Measurements from ENCODE around the gene PRM1. TPM values are rescaled to one million over a fixed set of nuclear protein-coding genes. Genes with fewer than 3 reads are reported as not detected.

The PRM1 gene
- not detected for total RNA-seq

- no peaks in the 10 kb centered on the region for H3K36me3 Mint-ChIP-seq (ENCODE audit: low read depth)
- DNase-seq, result no peak
- ChIA-PET POLR2A (no interaction called here), CTCF (no interaction called here)
- H3K4me1 Mint-ChIP-seq (ENCODE audit: low read depth), result peaks cover 9% of the 10 kb centered on the region
- H3K4me3 Mint-ChIP-seq, result no peak within 1 kb of the TSS
- no peak for TF ChIP-seq CTCF (IDR thresholded peaks at IDR 0.05)
- no peak within 1 kb of the TSS for H3K27ac Mint-ChIP-seq
- intact Hi-C loops (cut with micrococcal nuclease), result no loop called here
- H3K27me3 Mint-ChIP-seq, result no peaks in the 10 kb centered on the region
- no peak for ATAC-seq
- no peaks in the 10 kb centered on the region for H3K9me3 Mint-ChIP-seq
Observed at GRCh38 chr16:11280616-11281522, at the start of gene PRM1. Gene PRM1, minus strand, starts transcription at chr16:11281330. Its CDS starts 92 bp downstream, at chr16:11281238.

- peak overlapping the region; percentile 52 for H3K27ac Mint-ChIP-seq
- peaks cover 40% of the 10 kb centered on the region for H3K4me1 Mint-ChIP-seq (ENCODE audit: low read depth)
- H3K9me3 Mint-ChIP-seq, result peaks cover 2% of the 10 kb centered on the region
- intact Hi-C loops (cut with micrococcal nuclease), result no loop called here
- no peak for TF ChIP-seq CTCF (IDR thresholded peaks at IDR 0.05)
- CTCF ChIA-PET, result interaction anchor here (1.2 to 1.4 kb wide), 2 partner anchors 24 to 26 kb away, joined by 3 to 5 read pairs; no protein-coding TSS in a partner anchor
- no peak for DNase-seq
- no peak for ATAC-seq
- H3K27me3 Mint-ChIP-seq, result no peaks in the 10 kb centered on the region
- H3K4me3 Mint-ChIP-seq, result no peak overlapping the region
- POLR2A ChIA-PET, result interaction anchor here (1.0 to 1.6 kb wide), 2 partner anchors 33 to 76 kb away, joined by 3 read pairs; no protein-coding TSS in a partner anchor
- no peaks in the 10 kb centered on the region for H3K36me3 Mint-ChIP-seq (ENCODE audit: low read depth)
Observed at GRCh38 chr16:11330526-11331237, 49.6 kb upstream of the PRM1 start.

- Mint-ChIP-seq H3K4me1 (ENCODE audit: low read depth) (peaks cover 48% of the 10 kb centered on the region), H3K36me3 (ENCODE audit: low read depth) (no peaks in the 10 kb centered on the region), H3K27ac (no peak overlapping the region), H3K9me3 (peaks cover 2% of the 10 kb centered on the region), H3K27me3 (no peaks in the 10 kb centered on the region), H3K4me3 (no peak overlapping the region)
- intact Hi-C loops (cut with micrococcal nuclease), result no loop called here
- ChIA-PET POLR2A (interaction anchor here (0.6 to 1.6 kb wide), 4 partner anchors 9 to 325 kb away, joined by 3 read pairs; no protein-coding TSS in a partner anchor), CTCF (interaction anchor here (0.9 to 1.4 kb wide), 3 partner anchors 25 to 366 kb away, joined by 3 to 5 read pairs (median 3); no protein-coding TSS in a partner anchor)
- TF ChIP-seq CTCF (IDR thresholded peaks at IDR 0.05), result no peak
- ATAC-seq (no peak), DNase-seq (no peak)
Observed at GRCh38 chr16:11329891-11330290, 48.8 kb upstream of the PRM1 start.

- intact Hi-C loops (cut with micrococcal nuclease), result no loop called here
- Mint-ChIP-seq H3K9me3 (peaks cover 2% of the 10 kb centered on the region), H3K36me3 (ENCODE audit: low read depth) (no peaks in the 10 kb centered on the region), H3K4me1 (ENCODE audit: low read depth) (peaks cover 51% of the 10 kb centered on the region), H3K27ac (peak overlapping the region; percentile 47), H3K4me3 (peak overlapping the region; percentile 44), H3K27me3 (no peaks in the 10 kb centered on the region)
- peak; percentile 45 for ATAC-seq
- ChIA-PET CTCF (interaction anchor here (0.9 to 1.5 kb wide), 2 partner anchors 43 to 365 kb away, joined by 3 to 8 read pairs; no protein-coding TSS in a partner anchor), POLR2A (interaction anchor here (1.2 kb wide), 1 partner anchor 9 kb away, joined by 3 read pairs; no protein-coding TSS in a partner anchor)
- no peak for TF ChIP-seq CTCF (IDR thresholded peaks at IDR 0.05)
- DNase-seq, result no peak
Observed at GRCh38 chr16:11329071-11329491, 48.0 kb upstream of the PRM1 start.

Measured in activated CD8-positive, alpha-beta T cell treated with anti-CD3 and anti-CD28 coated beads for 36 hours (primary cell).